B cell (primary cell): ENCODE measurements around the gene SLC37A2. TPM values are rescaled to one million over a fixed set of nuclear protein-coding genes. Genes with fewer than 3 reads are reported as not detected.

ENCODE experiments used
- ATAC-seq: fragments of 200-7000 bp; cut with Tn5 transposase; one replicate; pipeline ENCODE4 v1.10.0; 2021; ENCODE audit warnings: low read depth, mild to moderate bottlenecking, moderate number of reproducible peaks, moderate library complexity
- CTCF ChIA-PET: fragments of 350-600 bp; sonication (Branson Sonifier 250); formaldehyde crosslinking; loops from one replicate; lab custom pipeline; 2021; ENCODE audit warnings: antibody characterized with exemption, inconsistent platforms; lab: Charles Lee
- POLR2A ChIA-PET: fragments of 350-600 bp; sonication (Branson Sonifier 250); formaldehyde crosslinking; loops from one replicate; lab custom pipeline; 2021; ENCODE audit warnings: antibody characterized with exemption; lab: Charles Lee
- DNase-seq: peaks from one replicate; pipeline ENCODE4 v3.0.0; 2013
- H2AFZ ChIP-seq: 2 replicates; pipeline ENCODE4 v1.6.1; 2012; ENCODE audit warnings: mild to moderate bottlenecking, low read depth, low read length; ENCODE audit not compliant: insufficient read depth, poor library complexity, severe bottlenecking
- H3K27ac ChIP-seq, 2 donors: 1 replicate in 1 of 2; 2 replicates in 1 of 2; pipeline ENCODE4 v1.5.1; 2012 to 2013; ENCODE audit warnings: low read length in 2 of 2, mild to moderate bottlenecking in 2 of 2, moderate library complexity in 1 of 2
- H3K27me3 ChIP-seq, 4 experiments: fragments of 200-600 bp in 1 of 4; sonication (generic) in 1 of 4; replicated peaks in 1 of 4; 1 replicate in 2 of 4; 2 replicates in 2 of 4; pipeline versions ENCODE4 v1.6.1 to v1.7.0; 2013 to 2016; ENCODE audit warnings: low read length in 3 of 4, mild to moderate bottlenecking in 2 of 4, mixed read lengths in 1 of 4, moderate library complexity in 1 of 4; ENCODE audit not compliant: insufficient read depth in 4 of 4, control insufficient read depth in 3 of 4; ENCODE audit errors: control extremely low read depth in 1 of 4
- H3K36me3 ChIP-seq, 2 experiments: replicated peaks in 1 of 2; 1 replicate in 1 of 2; 2 replicates in 1 of 2; pipeline versions ENCODE4 v1.6.1 to v1.7.1; 2013; ENCODE audit warnings: low read length in 1 of 2; ENCODE audit not compliant: insufficient read depth in 2 of 2, control insufficient read depth in 1 of 2; ENCODE audit errors: control extremely low read depth in 1 of 2, extremely low read depth in 1 of 2
- H3K4me1 ChIP-seq, 2 donors: fragments of 200-600 bp in 1 of 2; sonication (generic) in 1 of 2; 1 replicate in 1 of 2; 2 replicates in 1 of 2; pipeline versions ENCODE4 v1.5.1 to v1.6.1; 2013 to 2017; ENCODE audit warnings: low read length in 2 of 2; ENCODE audit not compliant: control insufficient read depth in 2 of 2, insufficient read depth in 2 of 2
- H3K4me2 ChIP-seq: replicated peaks from 2 replicates; pipeline ENCODE3; 2012; ENCODE audit warnings: mild to moderate bottlenecking, low read depth, low read length; ENCODE audit not compliant: poor library complexity, severe bottlenecking
- H3K4me3 ChIP-seq, 5 experiments: fragments of 200-600 bp in 1 of 5; sonication (generic) in 1 of 5; 1 replicate in 3 of 5; 2 replicates in 2 of 5; pipeline versions ENCODE4 v1.5.1 to v1.7.0; 2011 to 2016; ENCODE audit warnings: low read length in 4 of 5, mild to moderate bottlenecking in 4 of 5, low read depth in 2 of 5, control low read depth in 1 of 5, moderate library complexity in 1 of 5; ENCODE audit not compliant: insufficient read depth in 1 of 5; ENCODE audit errors: control extremely low read depth in 1 of 5, extremely low read depth in 1 of 5
- H3K79me2 ChIP-seq: fragments of 200-600 bp; sonication (generic); one replicate; pipeline ENCODE4 v1.6.0; 2016; ENCODE audit warnings: low read length; ENCODE audit not compliant: control insufficient read depth, insufficient read depth
- H3K9ac ChIP-seq: fragments of 200-600 bp; sonication (generic); 2 replicates; pipeline ENCODE4 v1.6.1; 2017; ENCODE audit warnings: mild to moderate bottlenecking, low read length, moderate library complexity
- H3K9me3 ChIP-seq, 3 donors: one replicate each; pipeline versions ENCODE4 v1.6.1 to v1.7.1; 2013; ENCODE audit warnings: low read length in 2 of 3; ENCODE audit not compliant: control insufficient read depth in 2 of 3, insufficient read depth in 1 of 3; ENCODE audit errors: control extremely low read depth in 1 of 3
- H4K20me1 ChIP-seq: 2 replicates; pipeline ENCODE4 v1.6.0; 2012; ENCODE audit warnings: mild to moderate bottlenecking, low read length; ENCODE audit not compliant: insufficient read depth, control insufficient read depth, poor library complexity, severe bottlenecking
- H3K27ac Mint-ChIP-seq: one replicate; pipeline ENCODE4 v1.8.0; 2021; ENCODE audit warnings: mixed read lengths
- H3K27me3 Mint-ChIP-seq: one replicate; pipeline ENCODE4 v1.8.0; 2021; ENCODE audit warnings: mixed read lengths
- H3K4me1 Mint-ChIP-seq: one replicate; pipeline ENCODE4 v1.8.0; 2021; ENCODE audit warnings: mixed read lengths
- H3K4me3 Mint-ChIP-seq: one replicate; pipeline ENCODE4 v1.8.0; 2021; ENCODE audit warnings: mixed read lengths
- H3K9me3 Mint-ChIP-seq: one replicate; pipeline ENCODE4 v1.8.0; 2022; ENCODE audit warnings: mixed read lengths; ENCODE audit not compliant: insufficient read depth
- CTCF ChIP-seq: fragments of 200-600 bp; IDR thresholded peaks from one replicate; pipeline ENCODE4 v1.8.0; 2022; ENCODE audit warnings: antibody characterized with exemption, mild to moderate bottlenecking
- EZH2 ChIP-seq: IDR thresholded peaks from 2 replicates; pipeline ENCODE4 v1.6.1; 2012; ENCODE audit warnings: borderline replicate concordance, low read depth, mild to moderate bottlenecking, moderate library complexity, low read length; ENCODE audit not compliant: insufficient read depth, poor library complexity, severe bottlenecking
- WGBS: methylation state at CpG from one replicate; pipeline ENCODE4 v1.1.5; 2013; ENCODE audit warnings: missing lambda C conversion rate; ENCODE audit not compliant: insufficient coverage; 5-methylcytosine and 5-hydroxymethylcytosine counted together
- intact Hi-C: fragments of 100-400 bp; cut with micrococcal nuclease; formaldehyde crosslinking; loops from one replicate; pipeline ENCODE4 v1.10.0; 2022
- polyA plus RNA-seq: library from polyadenylated mRNA; depleted of rRNA; stranded (reverse); fragments of >200 nt; gene quantifications from 2 replicates; pipeline ENCODE4 v1.2.3, GENCODE V29; 2012
- total RNA-seq, 2 donors: library from RNA; stranded (reverse); fragments of 120-200 nt in 1 of 2; gene quantifications; 1 replicate in 1 of 2; 2 replicates in 1 of 2; pipeline versions ENCODE4 v1.2.3 to v1.2.4, GENCODE V29; 2013 to 2022

The SLC37A2 gene
- total and polyA plus RNA-seq, 2 donors (not counting 1 experiment from before 2014, with no cell fraction given), result 7.6 to 27.0 TPM

GRCh38 chr11:125063429-125064043 lies 431 bp downstream of the SLC37A2 start:
- Mint-ChIP-seq H3K4me3 (peak overlapping the region; percentile 94), H3K9me3 (no peaks in the 10 kb centered on the region), H3K27ac (peak overlapping the region; percentile 81), H3K4me1 (peaks cover 20% of the 10 kb centered on the region), H3K27me3 (no peaks in the 10 kb centered on the region)
- ChIA-PET CTCF (interaction anchor here (0.5 to 2.2 kb wide), 13 partner anchors 9 to 193 kb away, joined by 3 to 8 read pairs (median 3); partner anchors contain the start of gene CCDC15), POLR2A (interaction anchor here (0.6 to 2.2 kb wide), 7 partner anchors 8 to 823 kb away, joined by 3 to 12 read pairs (median 6); partner anchors contain the start of gene TMEM218)
- peak overlapping the region; percentile 79 for H2AFZ ChIP-seq
- DNase-seq, result peak; percentile 44
- H3K9me3 ChIP-seq, result peaks cover 0 to 14% (median 0%) of the 10 kb centered on the region in 3 donors
- peak; percentile 5 for ATAC-seq
- H3K4me1 ChIP-seq, result peaks cover 6 to 18% of the 10 kb centered on the region in 2 donors
- intact Hi-C loops, result loop anchor here (1.0 kb wide), 2 partner anchors 9 to 109 kb away; partner anchors contain the start of gene CCDC15
- peak overlapping the region; percentile 96 for H3K4me2 ChIP-seq
- H4K20me1 ChIP-seq, result no peaks in the 10 kb centered on the region
- H3K4me3 ChIP-seq, result peak overlapping the region in 4 of 5 experiments; percentile 53 to 81 (median 73)
- TF ChIP-seq EZH2 (no peak), CTCF (no peak)
- peak overlapping the region; percentile 88 for H3K9ac ChIP-seq
- WGBS, result 8% methylated on average over 29 of the region's 38 CpGs
- peak overlapping the region; percentile 38 to 81 for H3K27ac ChIP-seq
- H3K36me3 ChIP-seq, result no peaks in the 10 kb centered on the region
- H3K27me3 ChIP-seq, result peaks cover 0 to 17% (median 4%) of the 10 kb centered on the region in 4 experiments
- no peaks in the 10 kb centered on the region for H3K79me2 ChIP-seq

GRCh38 chr11:125064070-125064469 lies 965 bp downstream of the SLC37A2 start:
- H3K27me3 Mint-ChIP-seq, result no peaks in the 10 kb centered on the region
- Histone ChIP-seq H3K4me3 (peak overlapping the region in 3 of 5 experiments; percentile 70 to 81 (median 76)), H3K36me3 (no peaks in the 10 kb centered on the region), H3K27me3 (peaks cover 0 to 17% (median 4%) of the 10 kb centered on the region in 4 experiments), H2AFZ (no peak overlapping the region), H3K9ac (peak overlapping the region; percentile 88), H3K4me1 (peaks cover 6 to 18% of the 10 kb centered on the region in 2 donors), H3K27ac (no peak overlapping the region), H3K79me2 (no peaks in the 10 kb centered on the region), H3K4me2 (peak overlapping the region; percentile 96), H4K20me1 (no peaks in the 10 kb centered on the region), H3K9me3 (peaks cover 0 to 14% (median 0%) of the 10 kb centered on the region in 3 donors)
- no peaks in the 10 kb centered on the region for H3K9me3 Mint-ChIP-seq
- ChIA-PET POLR2A (interaction anchor here (0.6 to 2.2 kb wide), 4 partner anchors 8 to 1146 kb away, joined by 3 to 12 read pairs (median 8); partner anchors contain the start of gene TMEM218), CTCF (interaction anchor here (0.8 to 2.2 kb wide), 7 partner anchors 9 to 80 kb away, joined by 3 to 8 read pairs (median 4); no protein-coding TSS in a partner anchor)
- ATAC-seq (no peak), DNase-seq (no peak)
- H3K27ac Mint-ChIP-seq, result peak overlapping the region; percentile 81
- WGBS, result 100% methylated on average over 3 of the region's 7 CpGs
- H3K4me1 Mint-ChIP-seq, result peaks cover 22% of the 10 kb centered on the region
- H3K4me3 Mint-ChIP-seq, result peak overlapping the region; percentile 94
- TF ChIP-seq EZH2 (no peak), CTCF (no peak)
- intact Hi-C loops, result no loop called here
